Measurements from ENCODE around the gene AFM. TPM values are rescaled to one million over a fixed set of nuclear protein-coding genes. Genes with fewer than 3 reads are reported as not detected.

AFM gene, protein sequence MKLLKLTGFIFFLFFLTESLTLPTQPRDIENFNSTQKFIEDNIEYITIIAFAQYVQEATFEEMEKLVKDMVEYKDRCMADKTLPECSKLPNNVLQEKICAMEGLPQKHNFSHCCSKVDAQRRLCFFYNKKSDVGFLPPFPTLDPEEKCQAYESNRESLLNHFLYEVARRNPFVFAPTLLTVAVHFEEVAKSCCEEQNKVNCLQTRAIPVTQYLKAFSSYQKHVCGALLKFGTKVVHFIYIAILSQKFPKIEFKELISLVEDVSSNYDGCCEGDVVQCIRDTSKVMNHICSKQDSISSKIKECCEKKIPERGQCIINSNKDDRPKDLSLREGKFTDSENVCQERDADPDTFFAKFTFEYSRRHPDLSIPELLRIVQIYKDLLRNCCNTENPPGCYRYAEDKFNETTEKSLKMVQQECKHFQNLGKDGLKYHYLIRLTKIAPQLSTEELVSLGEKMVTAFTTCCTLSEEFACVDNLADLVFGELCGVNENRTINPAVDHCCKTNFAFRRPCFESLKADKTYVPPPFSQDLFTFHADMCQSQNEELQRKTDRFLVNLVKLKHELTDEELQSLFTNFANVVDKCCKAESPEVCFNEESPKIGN
- total RNA-seq (2013; cell fraction: nucleolus; rRNA removed), result not detected in 2 replicates
- total RNA-seq (2014; rRNA removed) (not detected in 2 replicates), total RNA-seq (2014; rRNA removed; fragmentation: Illumina TruSeq; extraction: Trizol) (not detected in 2 replicates), total RNA-seq (2021) (not detected in 2 replicates), polyA plus RNA-seq (2011; rRNA removed) (not detected in 2 replicates), polyA plus RNA-seq (2014; fragmentation: Illumina TruSeq; extraction: Trizol) (not detected in 2 replicates), polyA plus RNA-seq (2014; fragmentation: Nextera tagmentation; extraction: Ambion mirVana) (not detected), polyA plus RNA-seq (2014; rRNA removed) (not detected in 2 replicates), polyA plus RNA-seq (2016; fragmentation: Nextera tagmentation; extraction: Ambion mirVana) (not detected), polyA minus RNA-seq (2011; rRNA and poly(A)+ RNA removed) (not detected in 2 replicates), Bru-seq, nascent RNA (not detected), BruChase-seq, experiment 1, labeled RNA remaining after a 6-hour chase (not detected), BruChase-seq, experiment 2, labeled RNA remaining after a 2-hour chase (not detected)
- polyA plus RNA-seq (2011; ENCODE audit: low read depth), result not detected
- polyA plus RNA-seq (2011; cell fraction: cytosol; rRNA removed), result not detected in 2 replicates
- not detected in 2 replicates for polyA plus RNA-seq (2011; cell fraction: nucleus; rRNA removed)
- not detected in 2 replicates for polyA plus RNA-seq (2012)
- not detected in 2 replicates for polyA minus RNA-seq (2011; cell fraction: cytosol; rRNA and poly(A)+ RNA removed)
- not detected in 2 replicates for polyA minus RNA-seq (2011; cell fraction: nucleus; rRNA and poly(A)+ RNA removed)
- long read RNA-seq, experiment 1, result 0 reads
- long read RNA-seq, experiment 2, result 0 reads

DNA sequence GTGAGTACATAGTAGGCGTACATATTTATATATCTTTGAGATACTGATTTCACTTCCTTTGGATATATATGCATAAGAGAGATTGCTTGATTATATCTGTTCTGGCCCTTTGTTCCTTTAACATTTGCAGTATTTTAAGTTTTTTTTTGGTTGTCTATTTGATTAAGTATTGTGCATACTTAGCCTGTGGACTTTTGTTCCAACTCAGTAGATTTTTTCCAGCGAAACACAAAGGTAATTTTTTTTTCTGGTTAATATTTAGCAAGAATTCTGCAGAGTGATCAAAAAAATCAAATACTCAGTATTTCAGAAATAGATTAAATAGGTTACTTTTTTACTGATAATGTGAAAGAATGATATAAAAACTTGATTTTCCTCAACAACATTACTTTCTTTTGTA lies at the start of gene AFM:
Gene AFM (plus strand): TSS at position 388 of the 400 bp plus-strand sequence. CDS start 31 bp downstream, outside the sequence.
- ATAC-seq, result no peak
- CTCF ChIA-PET, result no interaction called here
- H3K27ac ChIP-seq (ENCODE audit: control insufficient read depth, insufficient read depth), result no peak within 1 kb of the TSS
- no TSS peak for BruUV-seq (replicated peaks)
- no peak for DNase-seq (ENCODE audit: low read depth, low spot score)
- no peaks in the 10 kb centered on the region for H3K27me3 ChIP-seq (replicated peaks in 1 of 2; ENCODE audit: control insufficient read depth in 2 of 2, insufficient read depth in 2 of 2, low read length in 1 of 2)
- no peaks in the 10 kb centered on the region for H3K9me3 ChIP-seq (replicated peaks; ENCODE audit: control insufficient read depth, insufficient read depth, low read length)
- no peak within 1 kb of the TSS for H2AFZ ChIP-seq (ENCODE audit: control insufficient read depth, low read depth, low read length)
- H3K4me1 ChIP-seq (ENCODE audit: control insufficient read depth, insufficient read depth, low read length), result no peaks in the 10 kb centered on the region
- intact Hi-C loops (cut with micrococcal nuclease; ENCODE audit: unreplicated experiment) (no loop called here), in situ Hi-C loops (cut with MboI) (no loop called here)
- POLR2A ChIA-PET, result no interaction called here
- 17% methylated on average over 2 of the region's 2 CpGs for WGBS (ENCODE audit: insufficient coverage, insufficient replicate concordance, low lambda C conversion rate, missing lambda C conversion rate)
- no peaks in the 10 kb centered on the region for H3K36me3 ChIP-seq (ENCODE audit: control insufficient read depth in 2 of 2, insufficient read depth in 2 of 2, low read length in 1 of 2)
- no peak within 1 kb of the TSS for H3K9ac ChIP-seq (ENCODE audit: control insufficient read depth, insufficient read depth, low read length)
- no peaks in the 10 kb centered on the region for H4K20me1 ChIP-seq (ENCODE audit: control insufficient read depth, insufficient read depth)
- H3K4me2 ChIP-seq (ENCODE audit: control insufficient read depth, insufficient read depth), result no peak within 1 kb of the TSS
- no peaks in the 10 kb centered on the region for H3K79me2 ChIP-seq (ENCODE audit: control insufficient read depth, insufficient read depth, low read length)
- SMC1A ChIA-PET (ENCODE audit: uncharacterized antibody, unreplicated experiment), result no interaction called here
- H3K4me3 ChIP-seq, result no peak within 1 kb of the TSS
- RAD21 ChIA-PET (ENCODE audit: unreplicated experiment), result no interaction called here
- no peak for FAIRE-seq
- TF ChIP-seq CUX1 (IDR thresholded peaks at IDR 0.05; ENCODE audit: insufficient replicate concordance, low read depth, low read length) (no peak), SKIL (IDR thresholded peaks at IDR 0.05; ENCODE audit: low read depth, poor library complexity, severe bottlenecking) (no peak), FOS (IDR thresholded peaks at IDR 0.05; ENCODE audit: borderline replicate concordance, extremely low read depth, insufficient read length) (no peak), NR2C1 (IDR thresholded peaks at IDR 0.05) (no peak), SMARCA5 (IDR thresholded peaks at IDR 0.05) (no peak), NFIC (IDR thresholded peaks at IDR 0.05; ENCODE audit: low read depth, low read length) (no peak), TCF3 (IDR thresholded peaks at IDR 0.05; ENCODE audit: borderline replicate concordance, insufficient read depth, low read depth, low read length) (no peak), MYC (IDR thresholded peaks at IDR 0.05; ENCODE audit: insufficient read depth, insufficient read length, insufficient replicate concordance, low read length, severe bottlenecking) (no peak), PAX5 (IDR thresholded peaks at IDR 0.05; ENCODE audit: borderline replicate concordance, low read depth, low read length) (no peak), SMAD5 (IDR thresholded peaks at IDR 0.05; ENCODE audit: low read depth) (no peak), HDAC2 (IDR thresholded peaks at IDR 0.05) (no peak), RBBP5 (conservative IDR thresholded peaks at IDR 0.05) (no peak)
